PC-9 (cell line): Measurements from ENCODE around the gene MAN2A1. TPM values are rescaled to one million over a fixed set of nuclear protein-coding genes. Genes with fewer than 3 reads are reported as not detected.
"Not testable (repeated sequence)": the region's sequence is repeated elsewhere in the genome, so short reads cannot be mapped to it uniquely, and the experiment has no call there.

Source experiments
- BruUV-seq: library from RNA; stranded (reverse); fragments of 400-500 nt; replicated peaks from 2 replicates; lab custom pipeline; 2021; lab: Mats Ljungman, UMichigan
- CTCF ChIA-PET: fragments of 300-600 bp; sonication (Branson Sonifier 250); formaldehyde crosslinking; loops from one replicate; lab custom pipeline; 2022; ENCODE audit warnings: antibody characterized with exemption; lab: Charles Lee
- POLR2A ChIA-PET: fragments of 300-600 bp; sonication (Branson Sonifier 250); formaldehyde crosslinking; loops from one replicate; lab custom pipeline; 2022; ENCODE audit warnings: antibody characterized with exemption; ENCODE audit not compliant: unreplicated experiment; lab: Charles Lee
- DNase-seq, 2 experiments: peaks; one replicate each; pipeline versions ENCODE4 v3.0.0 to v3.0.0-alpha.2; 2015 to 2022; ENCODE audit warnings: mixed read lengths in 1 of 2
- H2AFZ ChIP-seq: fragments of 200-600 bp; sonication (generic); 2 replicates; pipeline ENCODE4 v1.8.1; 2017; ENCODE audit warnings: antibody characterized with exemption
- H3F3A ChIP-seq: fragments of 200-600 bp; sonication (generic); 2 replicates; pipeline ENCODE4 v1.8.1; 2017; ENCODE audit warnings: antibody characterized with exemption, mild to moderate bottlenecking, low read depth; ENCODE audit not compliant: insufficient read depth
- H3K27ac ChIP-seq: fragments of 200-600 bp; sonication (generic); 2 replicates; pipeline ENCODE4 v1.6.1; 2016; ENCODE audit warnings: mixed run types
- H3K27me3 ChIP-seq: fragments of 200-600 bp; sonication (generic); 2 replicates; pipeline ENCODE4 v1.6.1; 2016; ENCODE audit warnings: low read depth, mixed run types; ENCODE audit not compliant: insufficient read depth
- H3K36me3 ChIP-seq: fragments of 200-600 bp; sonication (generic); 2 replicates; pipeline ENCODE4 v1.6.1; 2016; ENCODE audit warnings: low read depth, mixed run types
- H3K4me1 ChIP-seq: fragments of 200-600 bp; sonication (generic); replicated peaks from 2 replicates; pipeline ENCODE4 v1.6.1; 2016; ENCODE audit warnings: mixed run types; ENCODE audit not compliant: insufficient read depth
- H3K4me2 ChIP-seq: fragments of 200-600 bp; sonication (generic); 2 replicates; pipeline ENCODE4 v1.6.1; 2017; ENCODE audit warnings: mixed run types
- H3K4me3 ChIP-seq: fragments of 200-600 bp; sonication (generic); 2 replicates; pipeline ENCODE4 v1.6.1; 2016; ENCODE audit warnings: mixed run types
- H3K79me2 ChIP-seq: fragments of 200-600 bp; sonication (generic); 2 replicates; pipeline ENCODE4 v1.6.1; 2017; ENCODE audit warnings: low read depth, mixed run types
- H3K9me2 ChIP-seq: fragments of 200-600 bp; sonication (generic); 2 replicates; pipeline ENCODE4 v1.8.1; 2017; ENCODE audit warnings: mild to moderate bottlenecking; ENCODE audit not compliant: insufficient read depth
- H3K9me3 ChIP-seq: fragments of 200-600 bp; sonication (generic); 2 replicates; pipeline ENCODE4 v1.8.1; 2016; ENCODE audit warnings: low read depth; ENCODE audit not compliant: insufficient read depth
- H4K20me1 ChIP-seq: fragments of 200-600 bp; sonication (generic); 2 replicates; pipeline ENCODE4 v1.8.1; 2017; ENCODE audit not compliant: insufficient read depth
- EZH2 ChIP-seq: fragments of 200-600 bp; sonication (generic); IDR thresholded peaks from 2 replicates; pipeline ENCODE4 v1.8.0; 2017; ENCODE audit warnings: antibody characterized with exemption, low read depth
- intact Hi-C: fragments of 100-400 bp; cut with micrococcal nuclease; formaldehyde crosslinking; loops from one replicate; pipeline ENCODE4 v1.10.0; 2022; ENCODE audit not compliant: unreplicated experiment
- total RNA-seq: library from RNA; stranded (reverse); gene quantifications from 2 replicates; pipeline ENCODE4 v1.2.3, GENCODE V29; 2021
- TF ChIP-seq, protein P1 (sequence below): fragments of 200-600 bp; sonication (generic); conservative IDR thresholded peaks from 2 replicates; pipeline ENCODE4 v1.6.1; 2017; ENCODE audit warnings: mixed run types, antibody characterized with exemption, mild to moderate bottlenecking, moderate library complexity

The MAN2A1 gene
- total RNA-seq, 1 experiment from 2014 or later, result 27.3 TPM

DNA sequence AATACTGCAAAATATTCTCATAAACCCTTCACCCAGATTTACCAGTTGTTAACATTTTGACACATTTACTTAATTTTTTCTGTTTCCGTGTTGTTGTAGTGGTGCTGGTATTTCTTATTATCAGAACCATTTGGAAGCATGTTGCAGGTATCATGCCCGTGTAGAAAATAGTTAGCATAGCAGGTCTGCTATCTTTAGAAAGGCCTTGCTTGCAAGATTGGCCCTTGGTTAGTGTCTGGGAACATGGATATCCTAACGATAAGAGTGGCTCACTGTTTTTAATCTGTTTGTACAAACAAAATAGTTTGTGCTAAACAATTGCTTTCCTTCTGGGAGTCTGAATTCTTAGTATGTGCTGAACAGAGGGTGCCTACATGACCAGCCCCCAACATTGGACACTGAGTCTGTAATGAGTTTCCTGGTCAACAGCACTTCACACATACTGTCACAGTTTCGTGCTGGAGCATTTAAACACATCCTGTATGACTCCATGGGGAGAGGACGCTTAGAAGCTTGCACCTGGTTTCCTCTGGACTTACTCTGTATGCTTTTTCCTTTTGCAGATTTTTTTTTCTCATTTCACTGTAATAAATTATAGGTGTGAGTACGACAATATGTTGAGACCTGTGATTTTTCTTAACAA lies 66.9 kb downstream of the MAN2A1 start:
- Histone ChIP-seq H3F3A (peaks cover 4% of the 10 kb centered on the region; the same call in 1 of the 2 replicates), H3K9me2 (no peaks in the 10 kb centered on the region), H3K4me3 (no peak overlapping the region), H3K4me2 (no peak overlapping the region), H2AFZ (no peak overlapping the region), H3K4me1 (peaks cover 4% of the 10 kb centered on the region; the same call in 1 of the 2 replicates), H3K9me3 (no peaks in the 10 kb centered on the region), H3K79me2 (no peaks in the 10 kb centered on the region), H3K27ac (no peak overlapping the region), H3K27me3 (no peaks in the 10 kb centered on the region), H3K36me3 (no peaks in the 10 kb centered on the region), H4K20me1 (no peaks in the 10 kb centered on the region)
- TF ChIP-seq, protein P1, sequence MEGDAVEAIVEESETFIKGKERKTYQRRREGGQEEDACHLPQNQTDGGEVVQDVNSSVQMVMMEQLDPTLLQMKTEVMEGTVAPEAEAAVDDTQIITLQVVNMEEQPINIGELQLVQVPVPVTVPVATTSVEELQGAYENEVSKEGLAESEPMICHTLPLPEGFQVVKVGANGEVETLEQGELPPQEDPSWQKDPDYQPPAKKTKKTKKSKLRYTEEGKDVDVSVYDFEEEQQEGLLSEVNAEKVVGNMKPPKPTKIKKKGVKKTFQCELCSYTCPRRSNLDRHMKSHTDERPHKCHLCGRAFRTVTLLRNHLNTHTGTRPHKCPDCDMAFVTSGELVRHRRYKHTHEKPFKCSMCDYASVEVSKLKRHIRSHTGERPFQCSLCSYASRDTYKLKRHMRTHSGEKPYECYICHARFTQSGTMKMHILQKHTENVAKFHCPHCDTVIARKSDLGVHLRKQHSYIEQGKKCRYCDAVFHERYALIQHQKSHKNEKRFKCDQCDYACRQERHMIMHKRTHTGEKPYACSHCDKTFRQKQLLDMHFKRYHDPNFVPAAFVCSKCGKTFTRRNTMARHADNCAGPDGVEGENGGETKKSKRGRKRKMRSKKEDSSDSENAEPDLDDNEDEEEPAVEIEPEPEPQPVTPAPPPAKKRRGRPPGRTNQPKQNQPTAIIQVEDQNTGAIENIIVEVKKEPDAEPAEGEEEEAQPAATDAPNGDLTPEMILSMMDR, result no peak
- TF ChIP-seq EZH2, result no peak
- intact Hi-C loops, result no loop called here
- CTCF ChIA-PET, result no interaction called here
- no peak for DNase-seq
- POLR2A ChIA-PET, result no interaction called here
- BruUV-seq, result no TSS peak

DNA sequence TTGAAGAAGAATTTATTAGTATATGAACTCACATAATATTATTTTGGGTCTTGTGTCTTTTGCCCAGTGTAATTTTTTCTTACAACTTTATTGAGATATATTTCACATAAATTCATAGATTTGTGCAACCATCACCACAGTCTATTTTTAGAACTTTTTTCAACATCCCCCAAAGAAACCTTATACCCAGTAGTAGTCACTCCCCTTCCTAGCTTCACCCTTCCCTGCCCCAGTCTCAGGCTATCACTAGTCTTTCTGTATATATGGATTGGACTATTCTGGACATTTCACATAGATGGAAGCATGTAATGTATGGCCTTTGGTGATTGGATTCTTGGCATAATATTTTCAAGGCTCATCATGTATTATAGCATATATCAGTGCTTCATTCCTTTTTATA lies 67.8 kb downstream of the MAN2A1 start:
- no peak for TF ChIP-seq EZH2
- TF ChIP-seq, protein P1, result no peak
- no peaks in the 10 kb centered on the region for H3K27me3 ChIP-seq
- peaks cover 4% of the 10 kb centered on the region; the same call in 1 of the 2 replicates for H3F3A ChIP-seq
- no peak overlapping the region for H2AFZ ChIP-seq
- no peak for DNase-seq
- no peaks in the 10 kb centered on the region for H3K79me2 ChIP-seq
- intact Hi-C loops, result no loop called here
- ChIA-PET POLR2A (no interaction called here), CTCF (no interaction called here)
- no peaks in the 10 kb centered on the region for H3K9me3 ChIP-seq
- H3K4me2 ChIP-seq, result no peak overlapping the region
- H3K36me3 ChIP-seq, result no peaks in the 10 kb centered on the region
- H3K4me1 ChIP-seq, result peaks cover 4% of the 10 kb centered on the region; the same call in 1 of the 2 replicates
- no peaks in the 10 kb centered on the region for H3K9me2 ChIP-seq
- H3K27ac ChIP-seq, result no peak overlapping the region
- no TSS peak for BruUV-seq
- H4K20me1 ChIP-seq, result no peaks in the 10 kb centered on the region
- no peak overlapping the region for H3K4me3 ChIP-seq

GRCh38 chr5:109759306-109759705 lies 69.6 kb downstream of the MAN2A1 start:
- Histone ChIP-seq H2AFZ (no peak overlapping the region), H3K9me2 (no peaks in the 10 kb centered on the region), H3K9me3 (no peaks in the 10 kb centered on the region), H3K4me2 (no peak overlapping the region), H3K27me3 (no peaks in the 10 kb centered on the region), H4K20me1 (no peaks in the 10 kb centered on the region), H3F3A (peaks cover 4% of the 10 kb centered on the region; the same call in 1 of the 2 replicates), H3K4me3 (no peak overlapping the region), H3K27ac (no peak overlapping the region), H3K79me2 (no peaks in the 10 kb centered on the region), H3K4me1 (0 out of 2 replicates have a peak, but pooled peaks cover under 1% of the 10 kb centered on the region), H3K36me3 (no peaks in the 10 kb centered on the region)
- TF ChIP-seq, protein P1, result no peak
- TF ChIP-seq EZH2, result no peak
- intact Hi-C loops, result no loop called here
- ChIA-PET POLR2A (no interaction called here), CTCF (no interaction called here)
- no peak for DNase-seq
- no TSS peak for BruUV-seq

- H3K9me2 ChIP-seq, H3K79me2 ChIP-seq, H3K4me1 ChIP-seq, intact Hi-C loops, DNase-seq, H3K4me2 ChIP-seq, BruUV-seq, H3K27me3 ChIP-seq, H2AFZ ChIP-seq, H4K20me1 ChIP-seq, POLR2A ChIA-PET, H3K9me3 ChIP-seq, H3F3A ChIP-seq, H3K36me3 ChIP-seq, H3K27ac ChIP-seq, H3K4me3 ChIP-seq, CTCF ChIA-PET: not testable (repeated sequence)
These were observed 70.4 kb downstream of the MAN2A1 start for GRCh38 chr5:109760130-109760529.
